ENCODE results near the gene TRIM9.

The TRIM9 gene

DNA sequence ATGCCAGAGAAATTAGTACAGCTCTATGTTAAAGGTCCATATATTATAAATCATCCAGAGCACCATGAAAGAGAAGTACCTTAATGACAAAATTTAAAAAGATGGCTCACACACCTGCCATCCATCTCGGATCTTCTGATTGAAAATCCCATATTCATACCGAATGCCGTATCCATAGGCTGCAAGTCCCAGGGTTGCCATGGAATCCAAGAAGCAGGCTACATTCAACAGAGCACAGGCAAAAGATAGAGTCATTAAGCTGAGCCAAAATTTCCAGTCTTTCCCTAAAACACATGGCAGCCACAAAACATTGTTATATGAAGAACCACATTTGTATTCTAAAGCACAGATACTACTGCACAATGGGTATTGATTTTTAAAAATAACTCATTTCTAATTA lies 163.3 kb downstream of the TRIM9 start:
- no peaks in the 10 kb centered on the region for H3K9me3 ChIP-seq (replicated peaks; ENCODE audit: insufficient read depth, low read length)
- no peaks in the 10 kb centered on the region for H3K79me2 ChIP-seq (ENCODE audit: low read length)
- no peak overlapping the region for H3K27ac ChIP-seq (ENCODE audit: low read length)
- H3K9me2 ChIP-seq (replicated peaks; ENCODE audit: insufficient read depth, low read length): no peaks in the 10 kb centered on the region
- H3F3A ChIP-seq (ENCODE audit: insufficient read depth, low read length): no peaks in the 10 kb centered on the region
- H3K9ac ChIP-seq (ENCODE audit: low read length): no peak overlapping the region
- H3K27me3 ChIP-seq (replicated peaks; ENCODE audit: insufficient read depth, low read length): no peaks in the 10 kb centered on the region
- no peaks in the 10 kb centered on the region for H3K36me3 ChIP-seq (replicated peaks; ENCODE audit: insufficient read depth, low read length)
- H3K4me1 ChIP-seq (ENCODE audit: low read length): no peaks in the 10 kb centered on the region
- no peak overlapping the region for H3K4me3 ChIP-seq (ENCODE audit: low read length)
- TF ChIP-seq, protein P1, sequence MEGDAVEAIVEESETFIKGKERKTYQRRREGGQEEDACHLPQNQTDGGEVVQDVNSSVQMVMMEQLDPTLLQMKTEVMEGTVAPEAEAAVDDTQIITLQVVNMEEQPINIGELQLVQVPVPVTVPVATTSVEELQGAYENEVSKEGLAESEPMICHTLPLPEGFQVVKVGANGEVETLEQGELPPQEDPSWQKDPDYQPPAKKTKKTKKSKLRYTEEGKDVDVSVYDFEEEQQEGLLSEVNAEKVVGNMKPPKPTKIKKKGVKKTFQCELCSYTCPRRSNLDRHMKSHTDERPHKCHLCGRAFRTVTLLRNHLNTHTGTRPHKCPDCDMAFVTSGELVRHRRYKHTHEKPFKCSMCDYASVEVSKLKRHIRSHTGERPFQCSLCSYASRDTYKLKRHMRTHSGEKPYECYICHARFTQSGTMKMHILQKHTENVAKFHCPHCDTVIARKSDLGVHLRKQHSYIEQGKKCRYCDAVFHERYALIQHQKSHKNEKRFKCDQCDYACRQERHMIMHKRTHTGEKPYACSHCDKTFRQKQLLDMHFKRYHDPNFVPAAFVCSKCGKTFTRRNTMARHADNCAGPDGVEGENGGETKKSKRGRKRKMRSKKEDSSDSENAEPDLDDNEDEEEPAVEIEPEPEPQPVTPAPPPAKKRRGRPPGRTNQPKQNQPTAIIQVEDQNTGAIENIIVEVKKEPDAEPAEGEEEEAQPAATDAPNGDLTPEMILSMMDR (IDR thresholded peaks at IDR 0.05; ENCODE audit: low read length): no peak
- no peak for TF ChIP-seq EZH2 (optimal IDR thresholded peaks at IDR 0.05; ENCODE audit: low read depth, low read length)
- no peak for TF ChIP-seq EZH2phosphoT487 (IDR thresholded peaks at IDR 0.05; ENCODE audit: low read length)
- H3K4me2 ChIP-seq (ENCODE audit: low read depth, low read length): no peak overlapping the region
- no peak for DNase-seq
- no peaks in the 10 kb centered on the region for H4K20me1 ChIP-seq (ENCODE audit: insufficient read depth, low read length)
- H2AFZ ChIP-seq (ENCODE audit: low read length): no peak overlapping the region

DNA sequence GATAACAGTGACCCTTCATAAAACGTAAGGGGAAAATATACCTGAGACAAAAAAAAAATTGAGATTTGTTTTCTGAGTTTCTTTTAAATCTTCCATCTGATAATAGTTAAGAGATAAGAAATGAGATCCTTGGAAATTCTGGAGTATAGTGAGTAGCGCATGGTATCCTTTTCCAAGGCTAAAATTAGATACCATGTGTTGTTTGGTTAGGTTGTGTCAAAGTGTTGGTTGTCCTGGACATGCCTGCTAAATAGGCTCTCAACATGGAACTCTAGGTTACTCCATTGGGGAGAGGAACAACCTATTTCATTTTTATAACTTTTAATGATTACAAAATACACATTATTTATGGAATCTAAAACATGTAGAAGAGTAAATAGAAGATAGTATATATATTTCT lies 165.4 kb downstream of the TRIM9 start:
- TF ChIP-seq, protein P1 (IDR thresholded peaks at IDR 0.05; ENCODE audit: low read length): no peak
- TF ChIP-seq EZH2 (optimal IDR thresholded peaks at IDR 0.05; ENCODE audit: low read depth, low read length): no peak
- no peak for TF ChIP-seq EZH2phosphoT487 (IDR thresholded peaks at IDR 0.05; ENCODE audit: low read length)
- Histone ChIP-seq H3K4me2 (ENCODE audit: low read depth, low read length) (no peak overlapping the region), H3K9me3 (replicated peaks; ENCODE audit: insufficient read depth, low read length) (no peaks in the 10 kb centered on the region), H3K9me2 (replicated peaks; ENCODE audit: insufficient read depth, low read length) (no peaks in the 10 kb centered on the region), H3K9ac (ENCODE audit: low read length) (no peak overlapping the region), H3K27ac (ENCODE audit: low read length) (no peak overlapping the region), H2AFZ (ENCODE audit: low read length) (no peak overlapping the region), H3F3A (ENCODE audit: insufficient read depth, low read length) (no peaks in the 10 kb centered on the region), H3K4me1 (ENCODE audit: low read length) (no peaks in the 10 kb centered on the region), H3K36me3 (replicated peaks; ENCODE audit: insufficient read depth, low read length) (no peaks in the 10 kb centered on the region), H3K4me3 (ENCODE audit: low read length) (no peak overlapping the region), H3K79me2 (ENCODE audit: low read length) (no peaks in the 10 kb centered on the region), H4K20me1 (ENCODE audit: insufficient read depth, low read length) (no peaks in the 10 kb centered on the region), H3K27me3 (replicated peaks; ENCODE audit: insufficient read depth, low read length) (no peaks in the 10 kb centered on the region)
- no peak for DNase-seq

DNA sequence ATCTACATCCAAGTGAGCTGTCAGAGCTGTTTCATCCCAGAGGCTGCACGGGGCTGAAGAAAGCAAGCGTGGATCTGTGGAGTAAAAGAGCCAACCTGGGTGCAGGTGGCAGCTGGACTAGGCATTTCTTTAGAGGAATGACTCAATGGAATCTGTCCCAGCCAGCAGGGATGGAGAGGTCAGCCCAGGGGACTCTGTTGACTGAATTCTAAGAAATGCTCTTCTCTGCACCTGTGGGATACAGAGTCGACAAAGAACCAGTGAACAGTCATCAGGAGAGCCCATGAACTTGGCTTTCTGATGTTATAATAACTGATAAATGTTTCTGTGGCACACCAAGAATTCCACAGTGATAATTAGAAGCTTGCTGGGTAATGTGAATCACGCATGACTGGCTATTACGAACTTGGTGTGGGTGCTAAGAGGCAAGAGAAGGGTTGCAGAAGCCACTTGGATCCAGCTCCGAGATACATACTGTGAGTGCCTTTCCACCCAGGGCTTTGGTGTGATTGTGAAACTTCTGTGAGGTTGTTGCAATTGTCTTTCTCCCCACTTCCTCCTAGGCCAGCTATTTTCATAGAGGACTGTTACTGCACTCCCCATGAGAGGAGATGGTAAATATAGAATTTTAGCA lies 166.8 kb downstream of the TRIM9 start:
- no peak overlapping the region for H3K4me2 ChIP-seq (ENCODE audit: low read depth, low read length)

More for the DNA sequence above, 166.8 kb downstream of the TRIM9 start:
- TF ChIP-seq EZH2phosphoT487 (IDR thresholded peaks at IDR 0.05; ENCODE audit: low read length) (no peak), EZH2 (optimal IDR thresholded peaks at IDR 0.05; ENCODE audit: low read depth, low read length) (no peak)
- TF ChIP-seq, protein P1 (IDR thresholded peaks at IDR 0.05; ENCODE audit: low read length): no peak
- H3K79me2 ChIP-seq (ENCODE audit: low read length): no peaks in the 10 kb centered on the region
- no peaks in the 10 kb centered on the region for H3K9me3 ChIP-seq (replicated peaks; ENCODE audit: insufficient read depth, low read length)
- no peaks in the 10 kb centered on the region for H3K27me3 ChIP-seq (replicated peaks; ENCODE audit: insufficient read depth, low read length)
- H3K9ac ChIP-seq (ENCODE audit: low read length): no peak overlapping the region
- H3K4me3 ChIP-seq (ENCODE audit: low read length): no peak overlapping the region
- H3K36me3 ChIP-seq (replicated peaks; ENCODE audit: insufficient read depth, low read length): no peaks in the 10 kb centered on the region
- no peak overlapping the region for H2AFZ ChIP-seq (ENCODE audit: low read length)
- no peak overlapping the region for H3K27ac ChIP-seq (ENCODE audit: low read length)
- no peaks in the 10 kb centered on the region for H3K9me2 ChIP-seq (replicated peaks; ENCODE audit: insufficient read depth, low read length)
- H4K20me1 ChIP-seq (ENCODE audit: insufficient read depth, low read length): no peaks in the 10 kb centered on the region
- H3F3A ChIP-seq (ENCODE audit: insufficient read depth, low read length): no peaks in the 10 kb centered on the region
- H3K4me1 ChIP-seq (ENCODE audit: low read length): no peaks in the 10 kb centered on the region
- DNase-seq: no peak
